IPS-15b (cell line): Measurements from ENCODE around the gene RNF182.
A peak's percentile ranks its signal among the peaks of the same experiment; 100 is the strongest.

Source experiments
- H3K27me3 ChIP-seq: one replicate; pipeline ENCODE4 v1.6.1; 2013; ENCODE audit warnings: low read length; ENCODE audit not compliant: control insufficient read depth, insufficient read depth
- H3K36me3 ChIP-seq: one replicate; pipeline ENCODE4 v1.6.1; 2013; ENCODE audit warnings: low read length; ENCODE audit not compliant: control insufficient read depth, insufficient read depth
- H3K4me1 ChIP-seq: one replicate; pipeline ENCODE4 v1.6.1; 2013; ENCODE audit warnings: mild to moderate bottlenecking, low read length; ENCODE audit not compliant: control insufficient read depth, insufficient read depth
- H3K4me3 ChIP-seq: one replicate; pipeline ENCODE4 v1.5.1; 2013; ENCODE audit warnings: low read depth, low read length
- H3K9ac ChIP-seq: one replicate; pipeline ENCODE4 v1.6.1; 2013; ENCODE audit warnings: low read depth, mild to moderate bottlenecking, low read length
- H3K9me3 ChIP-seq: one replicate; pipeline ENCODE4 v1.6.1; 2013; ENCODE audit warnings: mild to moderate bottlenecking, low read length; ENCODE audit not compliant: control insufficient read depth, insufficient read depth

The RNF182 gene

GRCh38 chr6:13919861-13920260 is 4.9 kb upstream of the RNF182 start:
- H3K4me3 ChIP-seq: no peak overlapping the region
- no peak overlapping the region for H3K9ac ChIP-seq
- H3K9me3 ChIP-seq: no peaks in the 10 kb centered on the region
- peaks cover 5% of the 10 kb centered on the region for H3K4me1 ChIP-seq
- no peaks in the 10 kb centered on the region for H3K36me3 ChIP-seq
- H3K27me3 ChIP-seq: peaks cover 20% of the 10 kb centered on the region

GRCh38 chr6:13920552-13920951 is 4.2 kb upstream of the RNF182 start:
- no peaks in the 10 kb centered on the region for H3K36me3 ChIP-seq
- no peak overlapping the region for H3K9ac ChIP-seq
- peaks cover 2% of the 10 kb centered on the region for H3K4me1 ChIP-seq
- peaks cover 25% of the 10 kb centered on the region for H3K27me3 ChIP-seq
- no peaks in the 10 kb centered on the region for H3K9me3 ChIP-seq
- no peak overlapping the region for H3K4me3 ChIP-seq

GRCh38 chr6:13922750-13923149 is 2.0 kb upstream of the RNF182 start:
- Histone ChIP-seq H3K4me3 (no peak overlapping the region), H3K9me3 (no peaks in the 10 kb centered on the region), H3K9ac (no peak overlapping the region), H3K27me3 (peaks cover 38% of the 10 kb centered on the region), H3K4me1 (peaks cover 4% of the 10 kb centered on the region), H3K36me3 (no peaks in the 10 kb centered on the region)

GRCh38 chr6:13923527-13924145 is 1.1 kb upstream of the RNF182 start:
- H3K9me3 ChIP-seq: no peaks in the 10 kb centered on the region
- H3K4me1 ChIP-seq: peaks cover 4% of the 10 kb centered on the region
- H3K27me3 ChIP-seq: peaks cover 38% of the 10 kb centered on the region
- H3K9ac ChIP-seq: no peak overlapping the region
- H3K36me3 ChIP-seq: no peaks in the 10 kb centered on the region
- peak overlapping the region; percentile 91 for H3K4me3 ChIP-seq

GRCh38 chr6:13924146-13924948 is 405 bp upstream of the RNF182 start:
- Histone ChIP-seq H3K9ac (peak overlapping the region; percentile 51), H3K4me3 (peak overlapping the region; percentile 91), H3K9me3 (no peaks in the 10 kb centered on the region), H3K36me3 (no peaks in the 10 kb centered on the region), H3K27me3 (peaks cover 38% of the 10 kb centered on the region), H3K4me1 (peaks cover 4% of the 10 kb centered on the region)

GRCh38 chr6:13926378-13926777 is 1.6 kb downstream of the RNF182 start:
- Histone ChIP-seq H3K9me3 (no peaks in the 10 kb centered on the region), H3K4me3 (no peak overlapping the region), H3K27me3 (peaks cover 38% of the 10 kb centered on the region), H3K9ac (no peak overlapping the region), H3K4me1 (peaks cover 4% of the 10 kb centered on the region), H3K36me3 (no peaks in the 10 kb centered on the region)

GRCh38 chr6:13927203-13927602 is 2.5 kb downstream of the RNF182 start:
- Histone ChIP-seq H3K4me3 (no peak overlapping the region), H3K9me3 (no peaks in the 10 kb centered on the region), H3K36me3 (no peaks in the 10 kb centered on the region)

GRCh38 chr6:13929196-13929595 is 4.4 kb downstream of the RNF182 start:
- Histone ChIP-seq H3K9me3 (no peaks in the 10 kb centered on the region), H3K36me3 (no peaks in the 10 kb centered on the region), H3K27me3 (peaks cover 20% of the 10 kb centered on the region), H3K9ac (no peak overlapping the region), H3K4me3 (no peak overlapping the region), H3K4me1 (peaks cover 2% of the 10 kb centered on the region)

More at GRCh38 chr6:13927203-13927602, 2.5 kb downstream of the RNF182 start:
- Histone ChIP-seq H3K4me1 (peaks cover 4% of the 10 kb centered on the region), H3K9ac (no peak overlapping the region), H3K27me3 (peaks cover 38% of the 10 kb centered on the region)

GRCh38 chr6:13931797-13932402 is 7.1 kb downstream of the RNF182 start:
- Histone ChIP-seq H3K9ac (no peak overlapping the region), H3K27me3 (peaks cover 2% of the 10 kb centered on the region), H3K36me3 (no peaks in the 10 kb centered on the region), H3K4me1 (peaks cover 2% of the 10 kb centered on the region), H3K4me3 (no peak overlapping the region), H3K9me3 (no peaks in the 10 kb centered on the region)

GRCh38 chr6:13932785-13933184 is 8.0 kb downstream of the RNF182 start:
- H3K27me3 ChIP-seq: no peaks in the 10 kb centered on the region
- H3K36me3 ChIP-seq: no peaks in the 10 kb centered on the region
- H3K4me3 ChIP-seq: no peak overlapping the region
- no peaks in the 10 kb centered on the region for H3K9me3 ChIP-seq
- H3K4me1 ChIP-seq: no peaks in the 10 kb centered on the region
- no peak overlapping the region for H3K9ac ChIP-seq

GRCh38 chr6:13934721-13935120 is 10.0 kb downstream of the RNF182 start:
- H3K9ac ChIP-seq: no peak overlapping the region
- no peaks in the 10 kb centered on the region for H3K36me3 ChIP-seq
- H3K27me3 ChIP-seq: no peaks in the 10 kb centered on the region
- no peaks in the 10 kb centered on the region for H3K9me3 ChIP-seq
- H3K4me3 ChIP-seq: no peak overlapping the region
- H3K4me1 ChIP-seq: no peaks in the 10 kb centered on the region
